HepG2 (cell line): ENCODE results near the gene TPRX1. TPM values are rescaled to one million over a fixed set of nuclear protein-coding genes. Genes with fewer than 3 reads are reported as not detected.
"Not testable (repeated sequence)": the region's sequence is repeated elsewhere in the genome, so short reads cannot be mapped to it uniquely, and the experiment has no call there.

ENCODE experiments used
- ATAC-seq: fragments of 200-7000 bp; cut with Tn5 transposase; 3 replicates; pipeline ENCODE4 v1.9.1; 2020; ENCODE audit warnings: mild to moderate bottlenecking, moderate library complexity
- BruUV-seq: library from RNA; stranded (reverse); fragments of 400-500 nt; replicated peaks from 2 replicates; lab custom pipeline; 2021; lab: Mats Ljungman, UMichigan
- CTCF ChIA-PET: fragments of 300-600 bp; formaldehyde crosslinking; extraction: SDS; loops from one replicate; lab custom pipeline; 2021; ENCODE audit warnings: low total read pairs, inconsistent platforms, low intra/inter-chr PET ratio; lab: Yijun Ruan, JAX
- POLR2A ChIA-PET: fragments of 350-600 bp; sonication (Branson Sonifier 250); formaldehyde crosslinking; loops from one replicate; lab custom pipeline; 2020; ENCODE audit warnings: antibody characterized with exemption, inconsistent platforms; lab: Yijun Ruan, JAX
- DNase-seq: peaks from one replicate; pipeline ENCODE4 v3.0.0-alpha.2; 2015; ENCODE audit warnings: low spot score
- FAIRE-seq: peaks from 3 replicates; lab custom pipeline; 2011; peaks lifted over from hg19 to GRCh38; lab: Jason Lieb, UNC
- H2AFZ ChIP-seq: one replicate; pipeline ENCODE4 v1.6.1; 2011; ENCODE audit warnings: low read length, inconsistent platforms
- H3K27ac ChIP-seq: fragments of 300-600 bp; 3 replicates; pipeline ENCODE4 v1.8.0; 2011; ENCODE audit warnings: mixed run types, mild to moderate bottlenecking, mixed read lengths, low read length, inconsistent platforms; ENCODE audit not compliant: insufficient read depth; ENCODE audit errors: extremely low read length
- H3K27me3 ChIP-seq, 2 experiments: fragments of 200-600 bp in 1 of 2; 2 replicates in 1 of 2; 3 replicates in 1 of 2; pipeline versions ENCODE4 v1.6.0 to v1.8.0; 2011; ENCODE audit warnings: low read length in 2 of 2, mild to moderate bottlenecking in 2 of 2, moderate library complexity in 2 of 2, inconsistent platforms in 1 of 2; ENCODE audit not compliant: insufficient read depth in 2 of 2, control insufficient read depth in 1 of 2
- H3K36me3 ChIP-seq, 2 experiments: fragments of 200-600 bp in 1 of 2; replicated peaks in 1 of 2; 2 replicates in 1 of 2; 3 replicates in 1 of 2; pipeline versions ENCODE4 v1.5.1 to v1.8.0; 2011; ENCODE audit warnings: low read length in 2 of 2, inconsistent platforms in 1 of 2; ENCODE audit not compliant: insufficient read depth in 2 of 2, control insufficient read depth in 1 of 2
- H3K4me1 ChIP-seq: 2 replicates; pipeline ENCODE4 v1.5.1; 2012; ENCODE audit warnings: low read length, inconsistent platforms; ENCODE audit not compliant: insufficient read depth
- H3K4me2 ChIP-seq: 2 replicates; pipeline ENCODE4 v1.6.0; 2011; ENCODE audit warnings: low read depth, low read length, inconsistent platforms
- H3K4me3 ChIP-seq, 3 experiments: fragments of 200-600 bp in 1 of 3; sonication (generic), shearing (Covaris generic) in 1 of 3; replicated peaks in 1 of 3; 2 replicates each; pipeline ENCODE4 v1.5.1; 2011 to 2016; ENCODE audit warnings: low read length in 3 of 3, inconsistent platforms in 2 of 3, low read depth in 2 of 3, mild to moderate bottlenecking in 2 of 3, control low read depth in 1 of 3, mixed read lengths in 1 of 3; ENCODE audit not compliant: insufficient read depth in 1 of 3
- H3K79me2 ChIP-seq: one replicate; pipeline ENCODE4 v1.6.1; 2011; ENCODE audit warnings: low read length, inconsistent platforms; ENCODE audit not compliant: insufficient read depth
- H3K9ac ChIP-seq: 2 replicates; pipeline ENCODE4 v1.6.0; 2011; ENCODE audit warnings: mild to moderate bottlenecking, low read depth, low read length, inconsistent platforms; ENCODE audit not compliant: insufficient read depth
- H3K9me3 ChIP-seq: 2 replicates; pipeline ENCODE4 v1.5.1; 2012; ENCODE audit warnings: mild to moderate bottlenecking, low read length
- H4K20me1 ChIP-seq: 2 replicates; pipeline ENCODE4 v1.6.0; 2011; ENCODE audit warnings: inconsistent platforms, mild to moderate bottlenecking, low read length, moderate library complexity; ENCODE audit not compliant: insufficient read depth
- HNRNPL ChIP-seq: fragments of 200-400 bp; formaldehyde crosslinking; IDR thresholded peaks from 2 replicates; pipeline ENCODE4 v1.6.1; 2017; ENCODE audit warnings: mild to moderate bottlenecking, low read depth, low read length
- NFKB2 ChIP-seq: sonication (generic); formaldehyde crosslinking; IDR thresholded peaks from 2 replicates; pipeline ENCODE4 v1.4.0; 2020; ENCODE audit warnings: missing genetic modification reagents, borderline replicate concordance
- POLR2AphosphoS2 ChIP-seq: IDR thresholded peaks from 2 replicates; pipeline ENCODE4 v1.6.1; 2011; ENCODE audit warnings: low read depth, low read length, improper control_type of control experiment
- TBX2 ChIP-seq: sonication (generic); formaldehyde crosslinking; IDR thresholded peaks from 2 replicates; pipeline ENCODE4 v1.5.0; 2020; ENCODE audit warnings: missing genetic modification reagents, mild to moderate bottlenecking, borderline replicate concordance
- TEAD2 ChIP-seq: sonication (generic); formaldehyde crosslinking; IDR thresholded peaks from 2 replicates; pipeline ENCODE4 v1.9.0; 2021; ENCODE audit warnings: missing genetic modification reagents
- ZBTB26 ChIP-seq: IDR thresholded peaks from 2 replicates; pipeline ENCODE4 v1.6.1; 2016; ENCODE audit warnings: missing compliant biosample characterization, missing genetic modification reagents, borderline replicate concordance
- ZNF20 ChIP-seq: sonication (generic); formaldehyde crosslinking; IDR thresholded peaks from 2 replicates; pipeline ENCODE4 v1.4.0; 2020; ENCODE audit warnings: mild to moderate bottlenecking, moderate library complexity, missing genetic modification reagents
- ZNF558 ChIP-seq: sonication (generic); formaldehyde crosslinking; IDR thresholded peaks from 2 replicates; pipeline ENCODE4 v1.9.0; 2022; ENCODE audit warnings: mild to moderate bottlenecking, missing genetic modification reagents, borderline replicate concordance
- WGBS: methylation state at CpG from one replicate; pipeline ENCODE4 v1.1.6; 2017; ENCODE audit warnings: low lambda C conversion rate; 5-methylcytosine and 5-hydroxymethylcytosine counted together
- in situ Hi-C: cut with HindIII; loops from 2 replicates; pipeline ENCODE4 v1.10.0; 2017; ENCODE audit warnings: low pct_unique_long_range_greater_than_20kb; ENCODE audit not compliant: extremely low pct_ligation_motif_present
- intact Hi-C: fragments of 100-400 bp; cut with micrococcal nuclease; formaldehyde crosslinking; loops from one replicate; pipeline ENCODE4 v1.10.0; 2022; ENCODE audit not compliant: unreplicated experiment
- polyA plus RNA-seq, 8 experiments: library from polyadenylated mRNA; depleted of rRNA in 3 of 8; stranded (reverse) in 7 of 8; unstranded in 1 of 8; fragments of >200 nt; fragmentation: Illumina TruSeq in 4 of 8; extraction: Trizol in 4 of 8; gene quantifications; 2 replicates each; pipeline versions ENCODE4 v1.2.1 to v1.2.3, GENCODE V29; 2011 to 2016; ENCODE audit warnings: low read depth in 4 of 8, missing spikeins in 1 of 8, mixed read lengths in 1 of 8; ENCODE audit not compliant: insufficient read depth in 1 of 8
- total RNA-seq, 5 experiments: library from RNA; depleted of rRNA; stranded (reverse); fragments of >200 nt; fragmentation: Illumina TruSeq; extraction: Trizol; gene quantifications; 2 replicates each; pipeline ENCODE4 v1.2.3, GENCODE V29; 2016; ENCODE audit warnings: low read depth in 1 of 5
- TF ChIP-seq, protein P1 (sequence below): sonication (generic); formaldehyde crosslinking; IDR thresholded peaks from 2 replicates; pipeline ENCODE4 v1.5.0; 2020; ENCODE audit warnings: mild to moderate bottlenecking, low read depth, missing genetic modification reagents, borderline replicate concordance

Gene TPRX1
- total and polyA plus RNA-seq, 2 of the 13 experiments (the other 11 are each of a cell fraction or from before 2014, with no cell fraction given), result not detected

- H3K4me3 ChIP-seq, POLR2A ChIA-PET, H3K4me2 ChIP-seq, H3K27me3 ChIP-seq, H3K36me3 ChIP-seq, FAIRE-seq, H3K79me2 ChIP-seq, in situ Hi-C loops, H3K27ac ChIP-seq, H3K4me1 ChIP-seq, ATAC-seq, intact Hi-C loops, H4K20me1 ChIP-seq, H3K9ac ChIP-seq, DNase-seq, H2AFZ ChIP-seq, H3K9me3 ChIP-seq, BruUV-seq: not testable (repeated sequence)
- CTCF ChIA-PET, result interaction anchor here (0.7 to 1.1 kb wide), 3 partner anchors 24 to 73 kb away, joined by 3 to 5 read pairs (median 4); no protein-coding TSS in a partner anchor
- WGBS, result 71% methylated on average over 13 of the region's 13 CpGs
These were observed 14.5 kb downstream of the TPRX1 start for GRCh38 chr19:47789811-47790210.

GRCh38 chr19:47787307-47787706, 17.0 kb downstream of the TPRX1 start:
- 84% methylated on average over 9 of the region's 10 CpGs for WGBS
- H3K9me3 ChIP-seq, H2AFZ ChIP-seq, H3K4me3 ChIP-seq, H3K9ac ChIP-seq, DNase-seq, H3K27me3 ChIP-seq, H3K4me2 ChIP-seq, H3K36me3 ChIP-seq, ATAC-seq, H3K4me1 ChIP-seq, intact Hi-C loops, H4K20me1 ChIP-seq, BruUV-seq, H3K79me2 ChIP-seq, FAIRE-seq, in situ Hi-C loops, POLR2A ChIA-PET, H3K27ac ChIP-seq: not testable (repeated sequence)
- CTCF ChIA-PET, result interaction anchor here (1.9 to 3.6 kb wide), 3 partner anchors 21 to 76 kb away, joined by 4 to 47 read pairs (median 6); partner anchors contain the start of gene EHD2

DNA sequence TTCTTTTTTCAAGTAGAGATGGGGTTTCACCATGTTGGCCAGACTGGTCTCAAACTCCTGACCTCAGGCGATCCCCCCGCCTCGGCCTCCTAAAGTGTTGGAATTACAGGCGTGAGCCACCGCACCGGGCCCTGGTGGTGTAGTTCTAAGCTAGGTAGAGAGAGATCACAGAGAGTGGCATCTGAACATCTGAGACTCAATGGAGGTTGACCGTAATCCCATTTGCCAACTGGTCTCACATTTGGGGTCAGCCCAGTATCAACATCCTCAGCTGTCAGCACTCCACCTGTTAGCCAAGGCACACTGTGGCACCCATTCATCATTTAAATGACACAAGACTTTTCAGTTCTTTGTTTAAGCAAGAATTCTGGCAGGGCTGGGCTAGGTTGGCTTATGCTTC, 17.8 kb downstream of the TPRX1 start:
- H3K36me3 ChIP-seq, result peaks cover 1 to 12% of the 10 kb centered on the region in 2 experiments; a peak in 3 of 5 replicates
- in situ Hi-C loops, result no loop called here
- DNase-seq, result no peak
- H3K4me1 ChIP-seq, result no peaks in the 10 kb centered on the region
- no peak for ATAC-seq
- H3K4me2 ChIP-seq, result no peak overlapping the region
- 100% methylated on average over 7 of the region's 7 CpGs for WGBS
- H3K4me3 ChIP-seq, result no peak overlapping the region
- no peaks in the 10 kb centered on the region for H4K20me1 ChIP-seq
- no peak overlapping the region for H3K27ac ChIP-seq
- H2AFZ ChIP-seq, result no peak overlapping the region
- no TSS peak for BruUV-seq
- CTCF ChIA-PET, result interaction anchor here (3.6 kb wide), 1 partner anchor 20 kb away, joined by 47 read pairs; no protein-coding TSS in a partner anchor
- H3K79me2 ChIP-seq, result no peaks in the 10 kb centered on the region
- H3K27me3 ChIP-seq, result no peaks in the 10 kb centered on the region
- POLR2A ChIA-PET, result no interaction called here
- H3K9me3 ChIP-seq, result no peaks in the 10 kb centered on the region
- FAIRE-seq, result no peak
- intact Hi-C loops, result no loop called here
- H3K9ac ChIP-seq, result no peak overlapping the region
- TF ChIP-seq NFKB2 (CRISPR knock-in tag) (no peak), ZNF20 (CRISPR knock-in tag) (no peak), POLR2AphosphoS2 (no peak), ZBTB26 (CRISPR knock-in tag) (no peak), ZNF558 (CRISPR knock-in tag) (no peak), HNRNPL (no peak), TEAD2 (CRISPR knock-in tag) (no peak), TBX2 (CRISPR knock-in tag) (no peak)
- TF ChIP-seq, protein P1, sequence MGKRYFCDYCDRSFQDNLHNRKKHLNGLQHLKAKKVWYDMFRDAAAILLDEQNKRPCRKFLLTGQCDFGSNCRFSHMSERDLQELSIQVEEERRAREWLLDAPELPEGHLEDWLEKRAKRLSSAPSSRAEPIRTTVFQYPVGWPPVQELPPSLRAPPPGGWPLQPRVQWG (CRISPR knock-in tag), result no peak
